ENCODE measurements around the gene ATP5PO. TPM values are rescaled to one million over a fixed set of nuclear protein-coding genes. Genes with fewer than 3 reads are reported as not detected.

The ATP5PO gene
- total RNA-seq, 2 donors from 2014 or later = 97.0 to 130 TPM

GRCh38 chr21:33880626-33881025 lies 35.0 kb downstream of the ATP5PO start:
- no peak for DNase-seq (ENCODE audit: low spot score)
- no peak for ATAC-seq (ENCODE audit: insufficient number of reproducible peaks, low FRiP score, low read depth)
- Histone ChIP-seq H3K4me3 (no peak overlapping the region), H3K4me1 (ENCODE audit: control insufficient read depth in 1 of 2, low read depth in 2 of 2) (peaks cover 3 to 13% of the 10 kb centered on the region in 2 donors), H3K9me3 (no peaks in the 10 kb centered on the region), H3K27me3 (replicated peaks; ENCODE audit: insufficient read depth) (no peaks in the 10 kb centered on the region), H3K27ac (no peak overlapping the region), H3K36me3 (no peaks in the 10 kb centered on the region)
- no peak for TF ChIP-seq CTCF (IDR thresholded peaks at IDR 0.05)

- no peak overlapping the region for H3K4me3 ChIP-seq
- peaks cover 0 to under 1% of the 10 kb centered on the region in 2 donors for H3K4me1 ChIP-seq (ENCODE audit: control insufficient read depth in 1 of 2, low read depth in 2 of 2)
- ATAC-seq (ENCODE audit: insufficient number of reproducible peaks, low FRiP score, low read depth) (no peak), DNase-seq (ENCODE audit: low spot score) (no peak)
- H3K27me3 ChIP-seq (replicated peaks; ENCODE audit: insufficient read depth) = no peaks in the 10 kb centered on the region
- no peaks in the 10 kb centered on the region for H3K9me3 ChIP-seq
- TF ChIP-seq CTCF (IDR thresholded peaks at IDR 0.05) = no peak
- no peaks in the 10 kb centered on the region for H3K36me3 ChIP-seq
- H3K27ac ChIP-seq = no peak overlapping the region
Observed at GRCh38 chr21:33878824-33879223, 36.8 kb downstream of the ATP5PO start.

- no peak for TF ChIP-seq CTCF (IDR thresholded peaks at IDR 0.05)
- Histone ChIP-seq H3K4me1 (ENCODE audit: control insufficient read depth in 1 of 2, low read depth in 2 of 2) (no peaks in the 10 kb centered on the region), H3K36me3 (no peaks in the 10 kb centered on the region), H3K27ac (no peak overlapping the region), H3K4me3 (no peak overlapping the region), H3K27me3 (replicated peaks; ENCODE audit: insufficient read depth) (no peaks in the 10 kb centered on the region), H3K9me3 (no peaks in the 10 kb centered on the region)
- ATAC-seq (ENCODE audit: insufficient number of reproducible peaks, low FRiP score, low read depth) (no peak), DNase-seq (ENCODE audit: low spot score) (no peak)
Observed at GRCh38 chr21:33875026-33875695, 40.4 kb downstream of the ATP5PO start.

GRCh38 chr21:33874161-33874560 lies 41.4 kb downstream of the ATP5PO start:
- Histone ChIP-seq H3K27me3 (replicated peaks; ENCODE audit: insufficient read depth) (no peaks in the 10 kb centered on the region), H3K27ac (no peak overlapping the region), H3K4me1 (ENCODE audit: control insufficient read depth in 1 of 2, low read depth in 2 of 2) (no peaks in the 10 kb centered on the region), H3K36me3 (no peaks in the 10 kb centered on the region), H3K9me3 (no peaks in the 10 kb centered on the region), H3K4me3 (no peak overlapping the region)
- TF ChIP-seq CTCF (IDR thresholded peaks at IDR 0.05) = no peak
- ATAC-seq (ENCODE audit: insufficient number of reproducible peaks, low FRiP score, low read depth) = no peak
- DNase-seq (ENCODE audit: low spot score) = no peak

GRCh38 chr21:33872881-33873515 lies 42.6 kb downstream of the ATP5PO start:
- no peaks in the 10 kb centered on the region for H3K9me3 ChIP-seq
- H3K36me3 ChIP-seq = no peaks in the 10 kb centered on the region
- DNase-seq (ENCODE audit: low spot score) (no peak), ATAC-seq (ENCODE audit: insufficient number of reproducible peaks, low FRiP score, low read depth) (no peak)
- H3K27me3 ChIP-seq (replicated peaks; ENCODE audit: insufficient read depth) = no peaks in the 10 kb centered on the region
- TF ChIP-seq CTCF (IDR thresholded peaks at IDR 0.05) = no peak
- H3K4me3 ChIP-seq = no peak overlapping the region
- no peak overlapping the region for H3K27ac ChIP-seq
- no peaks in the 10 kb centered on the region for H3K4me1 ChIP-seq (ENCODE audit: control insufficient read depth in 1 of 2, low read depth in 2 of 2)
